Suprapubic skin (tissue), 3 donors: ENCODE measurements around the gene MYO16.

Source experiments
- EP300 ChIP-seq: sonication (generic); formaldehyde crosslinking; IDR thresholded peaks from one replicate; pipeline ENCODE4 v1.6.1; 2017; ENCODE audit warnings: antibody characterized with exemption
- POLR2A ChIP-seq, 2 donors: fragments of 450-650 bp; IDR thresholded peaks; one replicate each; pipeline ENCODE4 v1.6.1; 2017; ENCODE audit warnings: antibody characterized with exemption in 2 of 2, mild to moderate bottlenecking in 2 of 2, moderate library complexity in 2 of 2
- TF ChIP-seq, protein P1 (sequence below), 2 donors: fragments of 200-600 bp in 1 of 2; fragments of 450-650 bp in 1 of 2; sonication (generic) in 1 of 2; IDR thresholded peaks; one replicate each; pipeline ENCODE4 v1.5.1; 2016 to 2019; ENCODE audit warnings: antibody characterized with exemption in 2 of 2, mild to moderate bottlenecking in 1 of 2, moderate library complexity in 1 of 2

DNA sequence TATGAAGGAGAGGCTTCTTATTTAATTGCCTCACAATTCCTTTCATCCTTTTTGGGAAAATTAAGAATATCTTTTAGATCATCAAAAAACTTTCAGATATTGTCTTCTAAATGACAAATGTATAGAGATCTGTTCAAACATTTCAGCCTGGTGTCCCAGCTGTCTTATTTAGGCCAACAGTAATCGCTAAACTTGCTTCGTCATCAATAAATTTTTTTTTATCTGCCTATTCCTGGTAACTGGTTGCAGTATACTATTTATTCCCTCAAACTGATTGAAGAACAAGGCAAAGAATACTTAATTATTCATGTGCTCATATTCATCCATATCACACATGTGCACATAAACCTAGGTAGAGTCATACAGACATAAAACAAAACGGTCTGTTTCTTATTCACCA is 5.3 kb upstream of the MYO16 start:
- TF ChIP-seq EP300: no peak
- TF ChIP-seq, protein P1, sequence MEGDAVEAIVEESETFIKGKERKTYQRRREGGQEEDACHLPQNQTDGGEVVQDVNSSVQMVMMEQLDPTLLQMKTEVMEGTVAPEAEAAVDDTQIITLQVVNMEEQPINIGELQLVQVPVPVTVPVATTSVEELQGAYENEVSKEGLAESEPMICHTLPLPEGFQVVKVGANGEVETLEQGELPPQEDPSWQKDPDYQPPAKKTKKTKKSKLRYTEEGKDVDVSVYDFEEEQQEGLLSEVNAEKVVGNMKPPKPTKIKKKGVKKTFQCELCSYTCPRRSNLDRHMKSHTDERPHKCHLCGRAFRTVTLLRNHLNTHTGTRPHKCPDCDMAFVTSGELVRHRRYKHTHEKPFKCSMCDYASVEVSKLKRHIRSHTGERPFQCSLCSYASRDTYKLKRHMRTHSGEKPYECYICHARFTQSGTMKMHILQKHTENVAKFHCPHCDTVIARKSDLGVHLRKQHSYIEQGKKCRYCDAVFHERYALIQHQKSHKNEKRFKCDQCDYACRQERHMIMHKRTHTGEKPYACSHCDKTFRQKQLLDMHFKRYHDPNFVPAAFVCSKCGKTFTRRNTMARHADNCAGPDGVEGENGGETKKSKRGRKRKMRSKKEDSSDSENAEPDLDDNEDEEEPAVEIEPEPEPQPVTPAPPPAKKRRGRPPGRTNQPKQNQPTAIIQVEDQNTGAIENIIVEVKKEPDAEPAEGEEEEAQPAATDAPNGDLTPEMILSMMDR (IDR thresholded peaks at IDR 0.05): no peak
- TF ChIP-seq POLR2A (IDR thresholded peaks at IDR 0.05): no peak
